GM21723 (cell line): Measurements from ENCODE around the gene SNX9.
A peak's percentile ranks its signal among the peaks of the same experiment; 100 is the strongest.
"Not testable (repeated sequence)": the region's sequence is repeated elsewhere in the genome, so short reads cannot be mapped to it uniquely, and the experiment has no call there.

ENCODE experiments used
- ATAC-seq: cut with Tn5 transposase; IDR thresholded peaks from one replicate; pipeline ENCODE4 v1.9.1; 2021; ENCODE audit warnings: mild to moderate bottlenecking, moderate library complexity; ENCODE audit not compliant: unreplicated experiment

Gene SNX9

GRCh38 chr6:157946865-157947532, 124.0 kb downstream of the SNX9 start:
- peak; percentile 56 for ATAC-seq

GRCh38 chr6:157950899-157951298, 127.9 kb downstream of the SNX9 start:
- not testable (repeated sequence) for ATAC-seq

GRCh38 chr6:157951828-157952227, 128.8 kb downstream of the SNX9 start:
- no peak for ATAC-seq

GRCh38 chr6:157952861-157953351, 129.9 kb downstream of the SNX9 start:
- ATAC-seq: no peak

GRCh38 chr6:157953580-157954091, 130.6 kb downstream of the SNX9 start:
- no peak for ATAC-seq

GRCh38 chr6:157954150-157955117, 131.4 kb downstream of the SNX9 start:
- ATAC-seq: no peak

GRCh38 chr6:157955675-157956074, 132.6 kb downstream of the SNX9 start:
- no peak for ATAC-seq

- no peak for ATAC-seq
Measured at GRCh38 chr6:157956171-157956730, 133.2 kb downstream of the SNX9 start.

GRCh38 chr6:157959451-157960227, 136.6 kb downstream of the SNX9 start:
- ATAC-seq: no peak

GRCh38 chr6:157961153-157961831, 138.2 kb downstream of the SNX9 start:
- ATAC-seq: no peak

GRCh38 chr6:157961832-157962575, 139.0 kb downstream of the SNX9 start:
- no peak for ATAC-seq

GRCh38 chr6:157962601-157963302, 139.7 kb downstream of the SNX9 start:
- no peak for ATAC-seq

- ATAC-seq: no peak
Measured at GRCh38 chr6:157964100-157964499, 141.1 kb downstream of the SNX9 start.

- ATAC-seq: no peak
Measured at GRCh38 chr6:157965387-157965786, 142.3 kb downstream of the SNX9 start.

- no peak for ATAC-seq
Measured at GRCh38 chr6:157966589-157966977, 143.5 kb downstream of the SNX9 start.

GRCh38 chr6:157967020-157967419, 144.0 kb downstream of the SNX9 start:
- no peak for ATAC-seq

GRCh38 chr6:157967486-157967885, 144.4 kb downstream of the SNX9 start:
- ATAC-seq: no peak

- ATAC-seq: not testable (repeated sequence)
Measured at GRCh38 chr6:157972177-157972576, 149.1 kb downstream of the SNX9 start.
